ENCODE results near the gene CUL2.
"Not testable (repeated sequence)": the region's sequence is repeated elsewhere in the genome, so short reads cannot be mapped to it uniquely, and the experiment has no call there.

Gene CUL2

DNA sequence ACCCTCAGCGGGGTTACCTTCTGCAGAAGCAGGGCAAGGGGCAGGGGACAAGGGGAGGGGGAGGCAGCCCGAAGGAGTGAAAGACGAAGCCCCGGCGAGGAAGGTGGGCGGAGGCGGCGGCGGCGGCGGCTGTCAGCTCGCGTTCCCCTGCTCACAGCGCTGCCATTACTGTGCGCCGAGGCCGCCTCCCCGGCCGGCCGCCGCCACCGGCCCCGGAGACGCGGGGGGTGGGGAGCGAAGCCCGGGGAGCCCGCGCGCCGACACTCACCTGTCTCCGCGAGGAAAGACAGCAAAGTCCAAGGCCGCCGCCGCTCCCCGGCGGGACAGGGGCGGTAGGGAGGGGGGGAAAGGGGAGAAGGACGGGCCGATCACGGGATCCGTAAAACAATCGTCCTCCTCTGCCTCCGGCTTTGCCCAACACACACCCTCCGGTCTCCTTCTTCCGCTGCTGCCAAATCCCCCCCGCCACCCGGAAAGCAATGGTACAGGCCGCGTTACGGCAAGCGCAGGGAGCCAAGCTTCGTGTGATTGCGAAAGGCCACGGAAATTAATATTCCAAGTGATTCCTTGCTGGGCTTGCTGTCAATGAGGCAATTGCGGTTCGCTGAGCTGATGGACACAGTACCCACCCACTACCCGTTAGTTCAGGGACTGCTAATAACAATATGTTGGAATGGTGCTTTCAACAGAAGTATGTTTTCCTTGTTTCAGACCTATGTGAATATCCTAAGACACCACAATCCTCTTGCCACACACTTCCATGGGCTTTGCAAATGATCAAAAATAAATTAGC lies at the start of gene CUL2:
TSS of gene CUL2 (minus strand) at position 180 of the 793 bp plus-strand sequence. CDS start 19,024 bp downstream, outside the sequence.
- DNase-seq = peak; percentile 98

DNA sequence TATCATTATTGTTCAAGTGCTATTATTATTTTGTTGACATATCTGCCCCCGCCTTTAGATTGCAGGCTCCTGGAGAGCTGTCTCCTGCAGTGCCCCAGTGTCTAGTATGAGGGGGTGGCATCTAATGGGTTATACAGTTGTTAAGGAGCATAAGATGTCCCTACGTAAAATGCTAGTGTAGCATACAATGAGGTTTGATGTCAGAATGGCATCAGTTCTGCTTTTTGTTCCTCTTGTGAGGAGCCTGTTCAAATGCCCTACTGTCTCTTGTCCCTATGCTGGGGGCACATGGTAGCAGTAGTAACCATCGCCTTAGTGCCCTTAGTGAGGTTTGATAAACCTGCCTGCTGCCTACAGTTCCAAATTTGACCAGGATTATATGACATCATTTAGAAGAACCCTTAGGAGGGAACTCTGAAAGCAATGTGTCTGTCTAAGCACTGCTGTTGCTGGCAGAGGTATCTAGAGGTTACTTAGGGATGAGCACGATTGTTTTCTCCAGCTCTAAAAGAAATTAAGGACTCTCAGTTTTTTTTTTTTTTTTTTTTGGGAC lies 46.2 kb upstream of the CUL2 start:
- no peak for DNase-seq

DNA sequence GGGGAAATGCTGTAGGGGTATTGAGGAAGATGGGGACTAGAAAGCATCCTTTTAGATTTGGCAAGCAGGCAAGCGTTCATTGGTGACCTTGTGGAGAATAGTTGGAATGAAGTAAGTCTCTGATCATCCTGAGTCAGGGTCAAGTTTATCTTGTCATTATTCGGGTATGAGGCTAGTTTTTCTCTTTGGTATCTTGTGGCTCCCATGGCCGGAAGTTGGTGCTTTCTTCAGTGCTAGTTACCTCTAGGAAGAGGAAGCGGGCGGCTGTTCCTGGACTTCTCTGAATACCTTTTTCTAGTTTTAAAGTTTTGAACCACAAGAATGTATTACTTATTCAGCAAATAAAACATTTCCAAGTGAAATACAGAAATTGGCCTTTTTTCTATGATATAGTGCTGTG lies 45.7 kb upstream of the CUL2 start:
- DNase-seq = no peak

DNA sequence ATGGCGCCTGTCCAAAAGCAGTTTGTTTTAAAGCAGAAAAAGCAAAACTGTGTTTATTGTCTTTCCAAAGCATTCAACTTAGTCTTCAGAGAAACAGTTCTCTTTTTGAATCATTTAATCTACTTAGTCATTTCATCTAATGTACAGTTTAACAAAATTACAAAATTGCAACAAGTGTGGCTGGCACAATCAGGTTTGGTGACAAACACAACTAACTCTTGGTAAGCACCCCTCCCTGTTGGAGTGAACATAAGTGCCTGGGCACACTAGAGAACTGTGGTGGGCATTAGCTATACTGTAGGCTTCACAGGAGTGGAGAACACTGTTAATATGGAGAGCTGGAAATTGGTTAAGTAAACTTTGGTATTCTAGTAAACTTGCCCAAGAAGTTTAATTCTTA lies 43.4 kb upstream of the CUL2 start:
- DNase-seq = no peak

DNA sequence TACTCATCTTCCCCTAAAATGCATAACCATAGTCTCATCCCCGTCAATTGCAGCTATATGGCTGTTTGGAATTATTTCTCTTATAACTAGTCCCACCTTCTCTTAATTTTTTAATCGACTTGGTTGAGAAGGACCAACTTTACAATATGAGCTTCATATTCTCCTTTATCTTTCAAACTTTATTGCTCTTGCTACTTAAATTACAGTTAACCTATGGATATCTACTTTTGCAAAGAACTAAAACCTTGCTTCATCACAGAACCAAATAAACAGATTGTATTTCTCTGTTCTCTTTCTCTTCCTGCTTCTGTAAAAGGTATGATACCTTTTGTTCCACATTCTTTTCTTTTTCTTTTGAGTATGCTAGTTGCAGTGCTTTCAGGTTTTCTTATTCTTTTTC lies 42.6 kb upstream of the CUL2 start:
- no peak for DNase-seq

DNA sequence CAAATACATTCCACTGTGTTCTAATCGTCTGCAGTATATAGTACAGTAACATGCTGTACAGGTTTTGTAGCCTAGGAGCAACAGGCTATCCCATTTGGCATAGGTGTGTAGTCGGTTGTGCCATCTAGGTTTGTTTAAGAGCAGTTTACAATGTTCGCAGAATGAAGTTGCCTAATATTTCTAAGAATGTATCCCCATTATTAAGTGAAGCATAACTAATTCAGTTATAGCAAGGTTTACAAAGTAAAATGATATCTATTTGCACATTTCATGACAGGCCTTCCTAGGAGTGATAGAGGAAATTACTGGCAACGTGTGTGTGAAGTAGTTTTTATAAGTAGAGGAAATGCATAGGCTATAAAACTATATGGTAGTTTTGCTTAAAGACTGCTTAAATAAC lies 40.5 kb upstream of the CUL2 start:
- no peak for DNase-seq

DNA sequence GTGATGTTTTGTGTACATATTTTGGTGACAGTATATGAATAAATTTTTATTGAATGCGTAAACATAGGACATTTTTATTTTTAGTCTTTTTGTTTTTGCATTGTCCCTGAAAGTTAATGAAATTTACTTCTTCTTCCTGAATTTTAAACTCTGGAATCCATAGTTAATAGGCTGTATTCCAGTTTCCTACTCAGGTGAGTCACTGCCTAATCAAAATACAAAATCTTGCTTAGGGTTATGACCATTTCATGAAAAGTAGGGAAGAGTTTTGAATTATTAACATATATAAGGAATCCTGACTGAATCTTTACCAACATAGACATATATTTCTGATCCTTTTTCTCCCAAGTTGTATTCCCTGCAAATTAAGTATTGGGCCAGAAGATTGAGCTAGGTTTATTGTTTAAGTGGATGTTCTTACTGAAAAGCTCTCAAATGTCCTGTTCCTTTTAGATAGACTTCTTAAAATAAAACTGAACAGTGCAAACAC lies 39.1 kb upstream of the CUL2 start:
- DNase-seq = no peak

DNA sequence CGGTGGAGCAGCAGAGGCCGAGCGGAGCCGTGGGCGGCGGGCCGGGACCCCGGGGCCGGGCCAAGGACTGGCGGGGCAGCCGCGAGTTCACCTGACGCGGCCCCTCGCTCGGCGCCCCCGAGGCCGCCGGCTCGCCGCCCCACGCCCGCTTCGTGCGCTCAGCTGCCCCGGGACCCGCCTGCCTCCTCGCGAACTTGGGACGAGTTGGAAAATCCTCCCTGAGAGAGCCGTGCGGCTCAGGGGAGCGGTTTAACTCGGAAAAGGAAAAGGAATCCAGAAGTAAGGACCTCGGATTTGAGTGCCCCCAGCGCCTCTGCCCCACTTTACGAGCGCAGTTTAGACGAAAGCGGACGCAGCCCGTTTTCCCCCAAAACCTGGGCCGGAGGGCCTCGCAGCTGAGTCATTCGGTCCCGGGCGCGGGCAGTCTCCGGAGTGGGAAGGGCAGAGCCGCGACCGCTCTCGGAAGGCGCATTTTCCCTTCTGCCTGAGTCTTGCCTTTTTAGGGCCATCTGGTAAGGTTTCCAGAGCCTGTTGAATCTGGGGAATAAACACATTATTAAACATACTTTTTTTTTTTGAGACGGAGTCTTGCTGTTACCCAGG lies 37.2 kb upstream of the CUL2 start:
- peak; percentile 87 for DNase-seq

DNA sequence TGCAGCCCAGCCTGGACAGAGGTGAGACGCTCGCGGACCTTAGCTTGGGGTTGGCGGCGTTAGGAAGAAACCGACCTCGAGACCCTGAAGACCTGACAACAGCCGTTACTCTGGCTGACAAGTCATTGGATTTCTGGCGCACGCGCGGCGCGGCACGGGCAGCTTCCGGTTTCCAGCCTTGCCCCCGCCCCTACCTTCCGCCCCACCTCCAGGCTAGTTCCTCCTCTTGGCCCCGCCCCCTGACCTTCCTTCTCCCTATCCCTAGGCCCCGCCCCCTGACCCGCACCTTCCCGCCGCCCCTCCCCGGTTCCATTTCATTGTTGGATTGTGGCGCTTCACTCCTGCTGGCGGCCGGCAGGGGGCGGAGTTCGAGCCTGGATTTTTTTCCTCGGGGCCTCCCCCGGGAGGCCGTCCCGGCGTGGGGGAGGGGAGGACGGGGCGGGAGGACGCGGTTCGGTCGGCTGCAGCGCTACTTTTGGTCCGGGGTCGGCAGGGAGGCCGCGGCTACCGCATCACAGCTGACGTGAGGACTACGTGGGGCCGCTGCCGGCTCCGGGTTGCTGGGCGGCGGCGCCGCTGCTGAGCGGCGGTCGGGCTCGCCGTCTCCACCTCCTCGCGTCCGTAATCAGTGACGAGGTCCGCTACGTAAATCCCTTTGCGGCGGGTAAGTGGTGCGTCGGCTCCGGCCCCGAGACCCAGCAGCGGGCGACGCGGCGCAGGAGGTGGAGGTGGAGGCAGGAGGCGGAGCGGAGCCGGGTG lies 36.6 kb upstream of the CUL2 start, which contains the start of gene CREM:
TSS of gene CREM (plus strand) at position 317 of the 759 bp plus-strand sequence. CDS start 10,990 bp downstream, outside the sequence.
- DNase-seq = peak; percentile 99

DNA sequence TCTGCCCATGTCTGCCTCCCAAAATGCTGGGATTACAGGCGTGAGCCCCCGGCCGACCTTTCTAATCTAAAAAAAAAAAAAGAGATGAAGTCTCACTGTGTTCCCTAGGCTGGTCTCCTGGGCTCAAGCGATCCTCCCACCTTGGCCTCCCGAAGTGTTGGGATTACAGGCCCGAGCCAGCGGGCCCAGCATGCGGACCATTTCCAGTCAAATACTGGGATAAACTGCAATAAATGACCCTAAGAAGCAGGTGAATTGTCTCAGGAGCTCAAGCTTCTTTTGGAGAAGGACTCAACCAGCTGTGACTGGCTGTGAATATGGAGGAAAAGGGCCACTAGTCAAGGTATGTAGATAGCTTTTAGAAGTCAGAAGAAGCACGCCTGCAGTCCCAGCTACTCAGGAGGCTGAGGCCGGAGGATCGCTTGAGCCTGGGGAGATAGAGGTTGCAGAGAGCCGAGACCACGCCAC lies 36.0 kb upstream of the CUL2 start:
- no peak for DNase-seq

DNA sequence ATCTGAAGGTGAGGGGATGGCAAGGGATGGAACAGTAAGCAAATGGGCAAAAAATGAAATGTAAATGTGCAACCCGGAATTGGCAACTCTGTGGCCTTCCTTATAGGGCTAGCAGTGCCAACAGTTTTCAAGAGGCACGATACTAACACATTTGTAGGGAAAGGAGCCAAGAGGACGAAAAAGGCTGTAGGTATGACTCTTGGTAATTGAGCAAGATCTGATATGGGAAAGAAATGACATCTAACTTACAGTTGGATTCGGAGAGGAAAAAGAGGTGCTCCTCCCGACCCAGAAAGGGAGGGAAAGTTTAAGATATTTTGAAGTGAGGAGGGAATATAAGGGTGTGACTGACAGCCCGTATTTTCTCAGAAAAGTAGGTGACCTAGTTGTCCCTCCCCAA lies 34.4 kb upstream of the CUL2 start:
- DNase-seq = no peak

DNA sequence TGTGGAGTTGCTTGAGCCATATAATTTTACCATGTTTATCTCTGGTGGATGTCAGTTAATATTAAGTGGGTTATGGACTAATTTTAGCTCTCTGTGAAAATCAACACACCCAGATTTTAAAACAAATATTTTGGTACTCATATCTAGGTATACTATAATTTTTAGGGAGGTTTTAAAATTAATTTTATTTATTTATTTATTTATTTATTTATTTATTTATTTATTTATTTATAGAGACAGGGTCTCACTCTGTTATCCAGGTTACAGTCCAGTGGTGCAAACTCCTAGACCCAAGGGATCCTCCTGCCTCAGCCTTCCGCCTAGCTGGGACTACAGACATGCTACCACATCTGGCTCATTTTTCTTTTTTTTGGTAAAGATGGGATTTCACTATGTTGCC lies 29.2 kb upstream of the CUL2 start:
- DNase-seq = no peak

DNA sequence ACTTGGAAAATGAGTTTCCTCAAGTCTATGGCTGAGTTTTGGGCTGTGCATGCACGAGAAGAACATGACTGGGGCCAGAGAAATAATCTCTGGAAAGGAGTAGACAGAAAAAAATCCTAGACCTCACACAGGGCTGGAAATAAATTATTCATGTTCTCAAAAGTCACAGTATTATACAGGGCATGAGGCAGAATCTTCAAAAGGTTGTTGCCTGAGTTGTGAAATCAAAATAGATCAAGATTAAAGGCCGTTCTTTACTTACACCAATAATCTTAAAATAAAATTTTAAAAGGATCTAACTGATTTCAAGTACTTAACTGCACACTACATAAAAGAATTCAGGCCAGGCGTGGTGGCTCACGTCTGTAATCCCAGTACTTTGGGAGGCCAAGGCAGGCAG lies 22.4 kb upstream of the CUL2 start:
- DNase-seq = no peak

DNA sequence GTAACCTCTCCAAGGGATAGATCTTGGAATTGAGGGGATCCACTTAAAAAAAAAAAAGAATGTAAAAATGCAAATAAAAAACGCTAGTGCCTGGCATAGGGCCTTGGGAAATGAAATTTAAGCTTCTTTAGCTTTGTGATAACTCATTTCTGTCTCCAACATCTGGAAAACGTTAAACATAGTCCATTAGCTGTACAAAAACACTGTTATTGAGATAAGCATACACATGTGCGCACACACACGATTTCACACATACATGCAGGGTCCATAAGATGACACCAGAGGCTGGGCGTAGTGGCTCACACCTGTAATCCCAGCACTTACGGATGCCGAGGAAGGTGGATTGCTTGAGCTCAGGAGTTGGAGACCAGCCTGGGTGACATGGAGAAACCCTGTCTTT lies 13.7 kb upstream of the CUL2 start:
- no peak for DNase-seq

DNA sequence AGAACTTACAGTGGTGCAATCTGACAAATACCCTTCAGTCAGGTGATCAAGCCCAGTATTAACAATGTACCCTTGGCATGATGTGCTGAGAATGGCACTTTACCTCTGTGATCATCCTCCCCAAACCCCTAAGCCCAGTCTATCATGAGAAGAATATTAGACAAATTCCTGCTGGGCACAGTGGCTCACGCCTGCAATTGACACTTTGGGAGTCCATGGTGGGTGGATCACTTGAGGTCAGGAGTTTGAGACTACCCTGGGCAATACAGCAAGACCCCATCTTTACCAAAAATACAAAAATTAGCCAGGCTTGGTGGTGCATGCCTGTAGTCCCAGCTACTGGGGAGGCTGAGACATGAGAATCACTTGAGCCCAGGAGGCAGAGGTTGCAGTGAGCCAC lies 7.4 kb upstream of the CUL2 start:
- no peak for DNase-seq

DNA sequence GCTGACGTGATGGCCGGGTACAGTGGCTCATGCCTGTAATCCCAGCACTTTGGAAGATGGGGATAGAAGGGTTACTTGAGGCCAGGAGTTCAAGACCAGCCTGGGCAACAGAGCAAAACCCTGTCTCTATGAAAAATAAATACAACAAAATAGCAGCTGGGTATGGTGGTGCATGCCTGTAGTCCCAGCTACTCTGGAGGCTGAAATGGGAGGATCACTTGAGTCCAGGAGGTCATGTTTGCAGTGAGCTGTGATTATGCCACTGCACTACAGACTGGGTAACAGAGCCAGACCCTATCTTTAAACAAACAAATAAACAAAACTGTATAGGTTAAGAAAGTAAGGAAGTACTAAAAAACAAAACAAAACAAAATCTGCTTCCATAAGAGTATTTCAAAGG lies 6.2 kb upstream of the CUL2 start:
- no peak for DNase-seq

DNA sequence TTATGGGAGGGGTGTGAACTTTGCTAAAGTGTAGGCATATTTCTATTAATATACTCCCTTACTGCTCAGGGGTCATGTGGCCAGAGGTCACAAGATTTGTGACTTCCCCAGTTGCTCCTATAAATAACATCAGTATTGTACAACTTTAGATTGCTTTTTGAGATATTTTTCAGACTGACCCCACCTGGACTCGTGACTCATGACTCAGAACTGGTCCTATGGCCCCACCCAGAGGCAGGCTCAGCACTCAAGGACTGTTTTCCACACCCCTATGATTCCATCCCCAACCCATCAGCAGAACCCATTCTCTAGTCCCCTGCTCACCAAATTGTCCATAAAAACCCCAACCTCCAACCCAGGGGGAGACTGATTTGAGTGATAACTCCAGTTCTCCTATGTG lies 2.7 kb upstream of the CUL2 start:
- DNase-seq = no peak

DNA sequence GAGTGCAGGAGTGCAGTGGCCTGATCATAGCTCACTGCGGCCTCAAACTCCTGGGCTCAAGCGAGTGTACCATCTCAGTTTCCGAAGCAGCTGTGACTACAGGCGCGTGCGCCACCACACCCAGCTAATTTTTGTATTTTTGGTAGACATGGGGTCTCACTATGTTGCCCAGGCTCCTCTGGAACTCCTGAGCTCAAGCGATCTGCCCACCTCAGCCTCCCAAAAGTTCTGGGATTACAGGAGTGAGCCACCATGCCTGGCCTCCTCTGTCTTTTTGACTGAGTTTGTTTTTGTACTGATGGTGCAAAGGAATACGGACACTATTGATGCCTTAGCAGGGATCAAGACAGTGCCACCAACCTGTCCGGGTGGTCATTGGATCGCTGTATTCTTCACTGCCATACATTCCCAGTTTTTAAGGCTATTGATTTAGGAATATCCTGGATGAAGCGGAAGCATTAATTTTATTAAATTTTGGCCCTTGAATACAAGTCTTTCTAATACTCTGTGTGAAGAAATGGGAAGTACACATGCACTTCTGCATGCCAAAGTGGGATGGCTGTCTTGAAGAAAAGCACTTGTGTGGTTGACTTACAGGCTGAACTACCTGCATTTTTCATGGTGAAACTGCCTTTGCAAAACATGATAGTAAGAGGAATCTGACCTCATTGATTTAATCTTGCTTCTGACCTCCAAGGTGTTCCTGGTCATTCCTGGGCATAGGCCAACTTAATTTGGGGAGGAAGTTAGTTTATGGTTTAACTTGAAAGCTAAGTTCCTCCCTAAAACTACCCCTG lies 2.1 kb upstream of the CUL2 start:
- no peak for DNase-seq

DNA sequence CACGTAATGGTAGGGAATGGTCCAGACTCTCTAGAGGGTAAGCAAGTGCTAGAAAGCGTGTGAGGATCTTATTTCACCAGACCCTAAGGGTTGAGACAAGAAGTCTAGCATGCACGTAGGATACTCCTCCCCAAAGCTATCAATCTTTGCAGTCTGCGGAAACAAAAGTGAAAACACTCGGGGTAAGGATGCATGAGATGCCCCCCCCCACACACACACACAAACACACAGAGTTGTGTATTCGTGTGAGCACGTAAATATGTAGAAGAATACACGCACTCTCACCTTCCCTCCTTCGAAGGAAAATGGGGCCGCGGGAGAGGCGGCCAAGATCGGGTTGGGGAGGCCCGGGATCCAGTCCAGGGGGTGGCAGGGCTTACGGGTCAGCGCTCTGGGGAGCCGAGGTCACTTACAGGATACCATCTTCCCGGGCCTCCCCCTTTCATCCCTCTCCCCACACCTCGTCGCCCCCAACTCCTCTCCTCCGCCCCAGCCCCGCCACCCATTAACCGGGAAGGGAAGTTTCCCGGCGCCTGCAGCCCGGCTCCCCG lies 455 bp downstream of the CUL2 start:
- DNase-seq = no peak

DNA sequence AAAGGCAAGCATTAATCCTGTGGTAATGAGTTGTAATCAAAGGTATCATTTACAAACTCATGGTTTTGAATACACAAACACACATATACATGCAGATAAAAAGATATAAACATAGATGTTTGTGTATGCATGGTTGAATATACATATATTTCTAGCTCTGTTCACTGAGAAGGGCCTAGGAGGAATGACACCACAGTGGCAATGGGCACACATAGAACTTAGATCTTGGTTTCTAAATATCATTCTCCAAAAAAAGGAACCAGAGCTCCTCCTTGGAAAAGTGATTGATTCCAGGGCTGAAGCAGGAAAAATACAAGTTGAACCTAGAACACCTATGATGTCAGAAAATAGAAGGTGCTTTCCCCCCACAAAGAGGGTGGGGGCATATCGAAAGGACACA lies 6.9 kb downstream of the CUL2 start:
- DNase-seq = no peak

DNA sequence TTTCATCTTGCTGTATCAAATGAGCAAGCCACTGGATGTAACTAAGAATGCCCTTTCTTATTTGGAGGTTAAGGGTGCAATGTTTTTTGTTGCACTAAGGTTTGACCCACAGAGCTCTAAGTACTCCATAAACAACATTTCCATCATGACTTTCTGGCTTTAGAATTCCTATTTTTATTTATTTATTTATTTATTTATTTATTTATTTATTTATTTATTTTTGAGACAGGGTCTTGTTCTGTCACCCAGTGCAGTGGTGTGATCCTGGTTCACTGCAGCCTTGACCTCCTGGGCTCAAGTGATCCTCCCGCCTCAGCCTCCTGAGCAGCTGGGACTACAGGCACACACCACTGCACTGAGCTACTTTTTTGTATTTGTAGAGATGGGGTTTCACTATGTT lies 9.9 kb downstream of the CUL2 start:
- not testable (repeated sequence) for DNase-seq

DNA sequence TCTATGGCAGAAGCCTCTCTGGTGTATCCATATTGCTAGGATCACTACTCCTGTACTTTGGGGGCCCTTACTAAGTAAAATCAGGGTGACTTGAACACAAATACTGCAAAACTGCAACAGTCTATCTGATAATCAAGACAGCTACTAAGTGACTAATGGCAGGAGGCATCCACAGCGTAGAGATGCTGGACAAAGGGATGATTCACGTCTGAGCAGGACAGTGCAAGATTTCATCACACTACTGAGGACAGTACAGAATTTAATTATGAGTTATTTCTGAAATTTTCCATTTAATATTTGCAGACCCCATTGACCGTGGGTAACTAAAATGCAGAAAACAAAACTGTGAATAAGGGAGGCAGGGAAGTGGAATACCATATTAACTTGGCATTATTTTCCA lies 10.4 kb downstream of the CUL2 start:
- DNase-seq = no peak

Data from activated CD8-positive, alpha-beta memory T cell treated with anti-CD3 and anti-CD28 coated beads for 24 hours (primary cell).